NT2/D1 (cell line): Measurements from ENCODE around the gene TTLL13.

ENCODE experiments used
- DNase-seq: peaks from one replicate; pipeline ENCODE4 v3.0.0-alpha.2; 2011; ENCODE audit warnings: low read depth, low spot score
- H3K27me3 ChIP-seq: 2 replicates; pipeline ENCODE4 v1.6.0; 2011; ENCODE audit warnings: mild to moderate bottlenecking; ENCODE audit not compliant: insufficient read length, insufficient read depth
- H3K36me3 ChIP-seq: 2 replicates; pipeline ENCODE4 v1.6.1; 2011; ENCODE audit warnings: mild to moderate bottlenecking, low read length, mixed read lengths; ENCODE audit not compliant: insufficient read depth, insufficient read length
- H3K4me1 ChIP-seq: 2 replicates; pipeline ENCODE4 v1.5.1; 2011; ENCODE audit not compliant: insufficient read depth, insufficient read length
- H3K4me3 ChIP-seq: 2 replicates; pipeline ENCODE4 v1.5.1; 2011; ENCODE audit warnings: low read depth; ENCODE audit not compliant: insufficient read length
- H3K9ac ChIP-seq: 2 replicates; pipeline ENCODE4 v1.6.0; 2011; ENCODE audit warnings: low read depth; ENCODE audit not compliant: insufficient read length
- H3K9me3 ChIP-seq: 2 replicates; pipeline ENCODE4 v1.5.1; 2011; ENCODE audit warnings: mild to moderate bottlenecking, low read length; ENCODE audit not compliant: insufficient read depth
- SUZ12 ChIP-seq: IDR thresholded peaks from 2 replicates; pipeline ENCODE4 v1.6.1; 2011; ENCODE audit not compliant: insufficient read length, insufficient read depth; ENCODE audit errors: extremely low read depth
- YY1 ChIP-seq: IDR thresholded peaks from 2 replicates; pipeline ENCODE4 v1.6.1; 2011; ENCODE audit not compliant: insufficient read length, insufficient read depth
- ZNF274 ChIP-seq: IDR thresholded peaks from 2 replicates; pipeline ENCODE4 v1.6.1; 2011; ENCODE audit warnings: mild to moderate bottlenecking, low read depth, low read length

The TTLL13 gene

GRCh38 chr15:90249203-90249863 is at the start of gene TTLL13:
Gene TTLL13 (plus strand): TSS chr15:90249556. CDS start chr15:90250631, 1,075 bp downstream.
- H3K36me3 ChIP-seq, result no peaks in the 10 kb centered on the region
- DNase-seq, result peak; percentile 84
- H3K9me3 ChIP-seq, result no peaks in the 10 kb centered on the region
- H3K4me3 ChIP-seq, result peak within 1 kb of the TSS; percentile 67
- peaks cover 4% of the 10 kb centered on the region for H3K27me3 ChIP-seq
- TF ChIP-seq SUZ12 (no peak), YY1 (no peak), ZNF274 (no peak)
- H3K9ac ChIP-seq, result peak within 1 kb of the TSS; percentile 80
- peaks cover 6% of the 10 kb centered on the region for H3K4me1 ChIP-seq

- no peaks in the 10 kb centered on the region for H3K9me3 ChIP-seq
- peaks cover 6% of the 10 kb centered on the region for H3K36me3 ChIP-seq
- H3K27me3 ChIP-seq, result peaks cover 16% of the 10 kb centered on the region
- TF ChIP-seq SUZ12 (no peak), YY1 (no peak), ZNF274 (no peak)
- H3K4me3 ChIP-seq, result peak overlapping the region; percentile 89
- H3K9ac ChIP-seq, result peak overlapping the region; percentile 74
- no peak for DNase-seq
- H3K4me1 ChIP-seq, result peaks cover 5% of the 10 kb centered on the region
These were observed 48.7 kb upstream of the TTLL13 start for GRCh38 chr15:90200534-90201129.

DNA sequence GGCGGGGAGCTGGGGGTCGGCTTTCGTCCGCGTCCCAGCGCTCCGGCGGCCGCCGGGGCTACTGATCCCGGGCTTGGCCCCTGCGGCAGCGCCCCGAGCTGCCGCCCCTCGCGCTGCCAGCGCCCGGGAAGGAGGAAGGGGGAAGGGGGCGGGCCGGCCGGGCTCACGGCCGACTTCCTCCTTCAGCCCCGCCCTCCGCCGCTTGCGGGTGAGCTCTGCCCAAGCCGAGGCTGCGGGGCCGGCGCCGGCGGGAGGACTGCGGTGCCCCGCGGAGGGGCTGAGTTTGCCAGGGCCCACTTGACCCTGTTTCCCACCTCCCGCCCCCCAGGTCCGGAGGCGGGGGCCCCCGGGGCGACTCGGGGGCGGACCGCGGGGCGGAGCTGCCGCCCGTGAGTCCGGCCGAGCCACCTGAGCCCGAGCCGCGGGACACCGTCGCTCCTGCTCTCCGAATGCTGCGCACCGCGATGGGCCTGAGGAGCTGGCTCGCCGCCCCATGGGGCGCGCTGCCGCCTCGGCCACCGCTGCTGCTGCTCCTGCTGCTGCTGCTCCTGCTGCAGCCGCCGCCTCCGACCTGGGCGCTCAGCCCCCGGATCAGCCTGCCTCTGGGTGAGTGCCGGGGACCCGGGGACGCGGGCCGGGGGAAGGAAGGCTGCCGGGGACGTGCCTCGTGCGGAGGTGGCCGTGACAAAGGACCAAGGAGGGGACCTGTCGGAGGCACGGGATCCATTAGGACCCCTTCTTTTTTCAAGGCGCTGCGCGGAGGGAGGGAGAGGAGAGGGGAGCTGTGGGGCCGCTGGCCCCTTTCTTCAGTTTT is 48.0 kb upstream of the TTLL13 start, which contains the start of gene SEMA4B:
Gene SEMA4B (plus strand): TSS at position 201 of the 814 bp plus-strand sequence. CDS start 249 bp downstream, at position 450.
- H3K36me3 ChIP-seq, result peaks cover 7% of the 10 kb centered on the region
- peaks cover 5% of the 10 kb centered on the region for H3K4me1 ChIP-seq
- TF ChIP-seq ZNF274, result no peak
- no peak for TF ChIP-seq YY1
- TF ChIP-seq SUZ12, result no peak
- H3K9me3 ChIP-seq, result no peaks in the 10 kb centered on the region
- H3K9ac ChIP-seq, result peak within 1 kb of the TSS; percentile 93
- peak within 1 kb of the TSS; percentile 89 for H3K4me3 ChIP-seq
- peak; percentile 68 for DNase-seq
- peaks cover 16% of the 10 kb centered on the region for H3K27me3 ChIP-seq

DNA sequence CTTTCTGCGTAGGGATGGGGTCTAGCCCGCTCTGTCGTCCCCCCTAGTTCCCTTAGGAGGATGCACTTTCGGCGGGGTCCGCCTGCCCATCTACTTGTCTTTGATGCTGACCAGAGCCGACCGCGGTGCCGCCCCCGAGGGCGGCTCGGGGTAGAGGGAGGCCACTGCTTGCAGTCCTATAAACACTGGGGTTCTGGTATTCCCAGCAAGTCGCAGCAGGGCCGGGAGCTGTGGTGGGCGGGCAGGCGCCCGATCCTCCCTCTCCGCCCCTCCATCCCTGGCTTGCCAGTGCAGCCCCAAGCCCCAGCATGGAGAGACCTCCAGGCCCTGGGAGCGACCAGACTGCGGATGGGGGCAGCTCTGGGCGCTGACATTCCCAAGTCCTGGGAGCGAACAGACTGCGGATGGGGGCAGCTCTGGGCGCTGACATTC is 47.4 kb upstream of the TTLL13 start:
- no peaks in the 10 kb centered on the region for H3K9me3 ChIP-seq
- DNase-seq, result no peak
- peaks cover 5% of the 10 kb centered on the region for H3K4me1 ChIP-seq
- H3K4me3 ChIP-seq, result peak overlapping the region; percentile 89
- H3K27me3 ChIP-seq, result peaks cover 16% of the 10 kb centered on the region
- peak overlapping the region; percentile 93 for H3K9ac ChIP-seq
- H3K36me3 ChIP-seq, result peaks cover 10% of the 10 kb centered on the region
- TF ChIP-seq SUZ12 (no peak), YY1 (no peak), ZNF274 (no peak)

DNA sequence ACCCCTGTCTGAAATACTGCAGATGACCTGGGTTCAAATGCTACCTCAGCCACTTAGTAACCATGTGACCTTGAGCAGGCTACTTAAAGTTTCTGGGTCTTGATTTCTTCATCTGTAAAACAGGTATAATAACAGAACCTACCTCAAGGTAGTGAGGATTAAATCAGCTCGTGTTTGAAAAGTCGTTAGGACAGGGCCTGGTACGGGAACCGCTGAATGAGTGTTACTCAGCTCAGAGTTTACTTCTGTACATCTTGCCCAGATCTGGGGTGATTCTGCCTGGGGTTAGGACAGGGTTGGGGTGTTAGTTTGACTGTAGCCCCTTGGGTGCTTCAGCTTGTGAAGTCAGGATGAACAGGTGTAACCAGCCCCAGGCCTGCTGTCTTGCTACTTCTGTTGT is 46.4 kb upstream of the TTLL13 start:
- no peak for DNase-seq

GRCh38 chr15:90203473-90203872 is 45.9 kb upstream of the TTLL13 start:
- Histone ChIP-seq H3K9ac (no peak overlapping the region), H3K4me3 (no peak overlapping the region), H3K9me3 (no peaks in the 10 kb centered on the region), H3K4me1 (peaks cover 5% of the 10 kb centered on the region), H3K36me3 (peaks cover 10% of the 10 kb centered on the region), H3K27me3 (peaks cover 16% of the 10 kb centered on the region)
- no peak for TF ChIP-seq SUZ12
- no peak for TF ChIP-seq YY1
- TF ChIP-seq ZNF274, result no peak
- DNase-seq, result no peak

More for the DNA sequence above, 46.4 kb upstream of the TTLL13 start:
- H3K27me3 ChIP-seq, result peaks cover 16% of the 10 kb centered on the region
- H3K9ac ChIP-seq, result no peak overlapping the region
- peaks cover 10% of the 10 kb centered on the region for H3K36me3 ChIP-seq
- H3K4me3 ChIP-seq, result no peak overlapping the region
- peaks cover 5% of the 10 kb centered on the region for H3K4me1 ChIP-seq
- TF ChIP-seq ZNF274 (no peak), YY1 (no peak), SUZ12 (no peak)
- H3K9me3 ChIP-seq, result no peaks in the 10 kb centered on the region
